HT1080 (cell line): Measurements from ENCODE around the gene ZSCAN25. TPM values are rescaled to one million over a fixed set of nuclear protein-coding genes. Genes with fewer than 3 reads are reported as not detected.
"Not testable (repeated sequence)": the region's sequence is repeated elsewhere in the genome, so short reads cannot be mapped to it uniquely, and the experiment has no call there.

Source experiments
- DNase-seq: peaks from one replicate; pipeline ENCODE4 v3.0.0-alpha.2; 2015; ENCODE audit warnings: low read depth
- total RNA-seq: library from RNA; depleted of rRNA; stranded (reverse); fragments of >200 nt; shearing (Covaris generic); gene quantifications from 2 replicates; pipeline ENCODE4 v1.2.3, GENCODE V29; 2014

ZSCAN25 gene
- total RNA-seq, 1 experiment from 2014 or later, result 14.2 TPM

- no peak for DNase-seq
Observed at GRCh38 chr7:99644431-99644830, 27.7 kb downstream of the ZSCAN25 start.

GRCh38 chr7:99645590-99645989 is 28.8 kb downstream of the ZSCAN25 start:
- DNase-seq, result no peak

DNA sequence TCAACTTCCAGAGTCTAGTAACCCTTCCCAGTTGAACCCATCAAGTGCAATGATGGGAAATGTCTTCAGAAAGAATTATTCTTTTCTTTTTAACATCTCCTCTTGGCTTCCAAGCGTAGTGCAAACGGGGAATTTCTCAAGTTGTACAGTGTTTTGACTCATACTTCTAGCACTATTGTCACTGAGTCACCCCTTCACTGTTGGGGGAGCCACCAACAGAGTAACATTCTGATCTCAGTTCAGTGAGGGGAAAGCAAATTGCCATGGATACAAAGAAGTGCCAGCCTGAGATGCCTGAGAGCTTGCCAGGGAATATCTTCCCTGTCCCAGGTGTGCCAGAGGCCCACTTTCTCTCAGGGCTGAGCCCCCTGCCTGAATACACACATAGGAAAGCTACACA is 32.1 kb downstream of the ZSCAN25 start:
- DNase-seq, result no peak

DNA sequence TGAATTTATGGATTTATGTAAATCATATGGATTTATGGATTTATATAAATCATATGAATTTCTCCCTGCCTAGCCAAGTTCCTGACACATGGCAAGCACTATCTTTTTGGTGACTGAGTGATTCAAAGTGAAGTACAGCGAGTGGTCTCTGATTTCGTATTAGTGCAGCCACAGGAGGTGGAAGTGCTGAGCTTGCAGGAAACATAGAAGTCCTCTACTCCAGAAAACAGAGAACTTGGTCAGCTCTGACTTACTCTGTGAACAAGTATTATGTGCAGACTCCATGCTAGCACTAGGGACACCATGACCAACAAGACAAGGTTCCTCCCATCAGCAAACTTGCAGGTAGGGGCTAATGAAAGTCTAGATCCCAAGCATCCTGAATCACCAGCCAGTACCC is 34.5 kb downstream of the ZSCAN25 start:
- no peak for DNase-seq

- DNase-seq, result no peak
Observed at GRCh38 chr7:99652671-99653070, 35.9 kb downstream of the ZSCAN25 start.

DNA sequence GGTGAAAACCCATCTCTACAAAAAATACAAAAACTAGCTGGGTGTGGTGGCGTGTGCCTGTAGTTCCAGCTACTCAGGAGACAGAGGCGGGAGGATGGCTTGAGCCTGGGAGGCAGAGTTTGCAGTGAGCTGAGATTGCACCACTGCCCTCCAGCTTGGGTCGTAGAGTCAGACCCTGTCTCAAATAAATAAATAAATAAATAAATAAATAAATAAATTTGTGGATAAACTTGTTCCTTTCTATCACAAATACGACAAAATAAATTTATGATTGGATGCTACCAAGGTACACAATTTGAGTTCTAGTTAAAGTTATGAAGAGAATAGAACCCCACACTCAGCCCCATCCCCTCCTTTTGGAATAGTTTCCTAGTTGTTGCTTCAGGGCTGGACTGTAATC is 36.5 kb downstream of the ZSCAN25 start:
- DNase-seq, result not testable (repeated sequence)

DNA sequence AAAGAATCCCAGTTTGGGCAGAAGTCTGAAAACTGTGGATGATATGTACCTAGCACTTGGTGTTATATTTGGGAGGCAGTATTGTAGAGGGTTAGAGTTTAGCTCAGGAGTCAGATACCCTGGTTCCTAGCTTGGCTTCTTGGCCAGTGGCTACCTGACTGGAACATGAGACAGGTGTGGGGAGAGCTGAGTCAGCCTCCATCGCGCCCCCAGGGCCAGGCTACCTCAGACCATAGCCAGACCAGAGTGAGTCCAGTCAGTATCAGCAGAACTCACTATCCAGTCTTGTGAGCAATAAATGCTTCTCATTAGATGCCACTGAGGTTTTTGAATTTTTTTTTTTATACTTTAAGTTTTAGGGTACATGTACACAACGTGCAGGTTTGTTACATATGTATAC is 37.0 kb downstream of the ZSCAN25 start:
- no peak for DNase-seq

GRCh38 chr7:99654626-99655025 is 37.9 kb downstream of the ZSCAN25 start:
- DNase-seq, result not testable (repeated sequence)

DNA sequence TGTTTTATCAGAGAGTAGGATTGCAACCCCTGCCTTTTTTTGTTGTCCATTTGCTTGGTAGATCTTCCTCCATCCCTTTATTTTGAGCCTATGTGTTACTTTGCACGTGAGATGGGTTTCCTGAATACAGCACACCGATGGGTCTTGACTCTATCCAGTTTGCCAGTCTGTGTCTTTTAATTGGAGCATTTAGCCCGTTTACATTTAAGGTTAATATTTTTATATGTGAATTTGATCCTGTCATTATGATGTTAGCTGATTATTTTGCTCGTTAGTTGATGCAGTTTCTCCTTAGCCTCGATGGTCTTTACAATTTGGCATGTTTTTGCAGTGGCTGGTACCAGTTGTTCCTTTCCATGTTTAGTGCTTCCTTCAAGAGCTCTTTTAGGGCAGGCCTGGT is 41.1 kb downstream of the ZSCAN25 start:
- not testable (repeated sequence) for DNase-seq

DNA sequence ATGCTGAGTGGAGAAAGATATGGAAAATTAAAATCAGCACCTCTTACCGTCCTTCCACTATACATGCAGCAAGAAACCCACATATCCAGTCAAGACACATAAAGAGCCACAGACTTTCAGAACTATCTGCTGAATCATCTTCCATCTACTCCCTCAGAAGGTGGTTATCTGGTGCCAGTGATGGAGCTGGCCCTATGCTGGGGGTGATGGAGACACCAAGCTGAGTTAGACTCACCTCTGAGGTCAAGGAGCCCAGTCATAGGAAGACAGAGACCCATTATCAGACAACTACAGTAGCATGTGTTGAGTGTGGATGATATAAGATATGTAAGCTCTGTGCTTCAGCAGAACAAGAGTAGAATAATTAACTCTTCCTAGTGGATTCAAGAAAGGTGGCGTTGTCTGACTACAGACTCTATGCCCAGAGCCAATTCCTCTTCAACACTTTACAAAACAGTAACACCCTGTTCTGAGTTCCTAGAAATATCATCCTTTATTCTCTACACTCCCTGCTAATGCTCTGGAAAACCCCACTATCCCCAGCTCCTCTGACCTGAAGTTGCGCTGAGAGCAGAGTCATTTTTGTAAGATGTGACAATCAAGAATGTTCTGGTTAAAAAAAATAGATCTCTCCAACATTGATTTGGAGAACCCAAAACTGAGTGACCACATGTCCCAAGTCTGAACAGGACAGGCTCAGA is 48.7 kb downstream of the ZSCAN25 start:
- no peak for DNase-seq

DNA sequence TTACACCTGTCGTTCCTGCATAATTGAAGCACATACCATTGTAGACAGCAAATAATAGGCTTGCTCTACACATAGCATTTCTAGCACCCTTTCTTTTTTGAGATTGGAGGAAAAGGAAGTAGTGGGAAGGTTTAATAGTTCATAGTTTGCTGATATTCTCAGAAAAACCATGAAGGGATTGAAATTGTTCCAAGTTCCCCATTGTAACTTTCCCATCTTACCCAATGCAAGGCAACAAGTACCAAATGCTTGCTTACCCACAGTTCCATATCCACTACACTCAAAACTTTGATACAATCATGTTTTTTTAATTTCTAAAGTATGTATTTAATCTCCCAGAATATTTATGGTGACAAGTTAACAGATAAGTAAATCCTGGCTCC is 49.3 kb downstream of the ZSCAN25 start:
- DNase-seq, result no peak

DNA sequence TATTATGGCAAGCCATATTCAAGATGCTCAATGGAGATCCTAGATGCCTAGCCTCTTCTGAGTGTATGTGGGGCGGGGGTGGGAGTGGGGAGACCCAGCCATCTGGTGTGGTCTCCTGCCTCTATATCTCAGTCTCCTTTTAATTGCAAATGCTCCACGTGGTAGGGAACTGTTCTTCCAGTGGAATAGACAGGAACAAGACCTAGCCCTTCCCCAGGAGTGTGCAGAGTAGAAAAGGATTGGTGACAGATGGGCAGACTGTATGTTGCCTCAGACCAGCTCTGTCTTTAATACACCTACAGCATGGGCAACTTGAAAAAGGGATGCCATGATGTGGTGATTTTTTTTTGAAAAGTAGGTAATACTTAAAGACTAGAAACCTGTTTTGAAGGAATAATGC is 50.4 kb downstream of the ZSCAN25 start:
- no peak for DNase-seq

DNA sequence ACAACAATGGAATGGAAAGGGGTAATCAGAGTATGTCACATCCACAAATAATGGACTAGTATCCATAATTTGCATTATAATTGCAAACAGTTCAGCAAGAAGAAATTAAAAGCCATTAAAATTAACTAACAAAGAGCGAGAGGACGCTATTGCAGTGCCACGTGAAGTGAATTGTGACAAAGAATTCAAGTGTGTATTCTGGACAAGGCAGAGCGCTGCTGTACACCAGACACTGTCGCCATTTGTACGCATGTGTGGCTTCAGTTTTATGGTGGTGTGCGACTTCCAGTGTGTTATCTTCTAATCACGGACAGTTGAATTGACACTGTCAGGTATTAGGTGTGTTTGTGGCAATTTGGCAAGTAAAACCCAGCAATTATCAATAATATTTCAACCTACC is 51.8 kb downstream of the ZSCAN25 start:
- DNase-seq, result no peak

GRCh38 chr7:99669782-99670181 is 53.0 kb downstream of the ZSCAN25 start:
- DNase-seq, result no peak

GRCh38 chr7:99672573-99672972 is 55.8 kb downstream of the ZSCAN25 start:
- DNase-seq, result no peak

DNA sequence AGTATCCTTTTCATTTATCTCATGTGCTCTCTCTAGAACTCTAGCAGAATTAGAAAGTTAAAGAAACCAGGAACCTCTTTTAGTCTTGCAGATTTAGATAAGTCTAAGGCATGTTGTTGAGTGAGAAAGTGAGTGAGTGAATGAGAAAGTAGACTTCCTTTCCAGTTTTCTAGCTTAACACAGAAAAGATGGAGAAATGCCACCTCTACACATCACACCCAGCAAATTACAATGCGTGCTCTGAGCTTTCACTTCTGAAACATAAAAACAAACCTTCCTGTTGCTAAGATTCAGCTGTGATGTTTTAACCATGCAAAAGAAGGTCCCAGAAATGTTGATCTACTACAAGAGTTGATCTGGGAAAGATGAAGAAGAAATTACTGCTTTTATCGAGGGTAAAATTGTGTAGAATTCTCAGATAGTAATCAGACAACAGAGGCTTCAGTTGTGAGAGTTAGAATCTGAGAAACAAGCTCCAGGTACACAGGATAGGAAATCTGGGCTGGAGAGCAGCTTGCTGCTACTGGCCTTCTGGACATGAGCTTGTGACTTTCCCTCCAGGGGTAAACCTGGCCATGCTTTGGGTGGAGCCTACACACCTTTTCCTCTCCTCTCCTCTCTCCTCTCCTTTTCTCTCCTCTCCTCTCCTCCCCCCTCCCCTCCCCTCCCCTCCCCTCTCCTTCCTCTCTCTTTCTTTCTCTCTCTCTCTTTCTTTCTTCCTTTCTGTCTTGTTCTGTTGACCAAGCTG is 58.4 kb downstream of the ZSCAN25 start:
- no peak for DNase-seq

DNA sequence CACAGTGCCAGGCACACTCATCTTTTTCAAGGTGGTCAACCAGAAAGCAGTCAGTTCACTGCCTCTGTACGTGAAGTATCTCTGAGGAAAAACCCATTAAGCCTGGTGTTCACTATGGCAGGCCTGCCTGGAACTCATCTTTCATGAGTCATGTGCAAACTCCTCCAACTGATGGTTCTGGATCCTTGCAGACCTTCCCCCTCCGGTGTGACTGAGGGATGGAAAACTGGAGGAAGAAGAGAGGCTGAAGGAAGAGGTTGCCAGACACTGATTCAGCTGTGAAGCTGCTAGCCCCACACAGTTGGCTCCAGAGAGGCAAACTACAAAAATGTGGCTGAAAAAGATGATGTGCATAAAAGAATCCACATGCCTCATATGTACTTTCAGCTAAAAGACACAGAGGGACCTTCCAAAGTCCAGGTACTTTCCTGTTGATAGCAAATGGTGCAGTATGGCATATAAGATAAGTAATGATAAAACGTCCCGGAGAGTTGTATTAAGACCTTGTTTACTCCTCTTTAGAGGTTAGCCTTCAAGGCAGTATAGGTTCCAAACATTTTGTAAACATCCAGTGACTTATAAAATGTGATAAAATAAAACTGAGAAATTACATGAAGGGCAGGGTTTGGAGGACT is 60.4 kb downstream of the ZSCAN25 start:
- no peak for DNase-seq

GRCh38 chr7:99677648-99678045 is 60.9 kb downstream of the ZSCAN25 start:
- DNase-seq, result no peak

DNA sequence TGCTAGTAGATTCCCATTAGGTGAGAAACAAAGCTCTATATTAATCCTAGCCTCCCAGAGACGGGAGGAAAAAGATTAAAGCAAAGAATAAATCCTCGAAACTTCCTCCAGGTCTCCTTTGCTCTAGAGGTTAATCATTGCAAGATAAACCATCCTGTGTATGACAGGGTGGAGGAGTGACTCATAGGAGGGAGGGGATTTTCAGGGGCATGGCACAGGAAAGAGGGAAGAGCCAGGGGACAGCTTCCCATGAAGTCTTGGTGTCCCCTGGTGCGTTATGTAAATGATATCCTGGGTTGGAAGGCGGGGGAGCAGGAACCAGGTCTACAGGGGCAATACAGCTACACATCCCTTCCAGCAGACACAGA is 62.3 kb downstream of the ZSCAN25 start:
- DNase-seq, result peak; percentile 86

DNA sequence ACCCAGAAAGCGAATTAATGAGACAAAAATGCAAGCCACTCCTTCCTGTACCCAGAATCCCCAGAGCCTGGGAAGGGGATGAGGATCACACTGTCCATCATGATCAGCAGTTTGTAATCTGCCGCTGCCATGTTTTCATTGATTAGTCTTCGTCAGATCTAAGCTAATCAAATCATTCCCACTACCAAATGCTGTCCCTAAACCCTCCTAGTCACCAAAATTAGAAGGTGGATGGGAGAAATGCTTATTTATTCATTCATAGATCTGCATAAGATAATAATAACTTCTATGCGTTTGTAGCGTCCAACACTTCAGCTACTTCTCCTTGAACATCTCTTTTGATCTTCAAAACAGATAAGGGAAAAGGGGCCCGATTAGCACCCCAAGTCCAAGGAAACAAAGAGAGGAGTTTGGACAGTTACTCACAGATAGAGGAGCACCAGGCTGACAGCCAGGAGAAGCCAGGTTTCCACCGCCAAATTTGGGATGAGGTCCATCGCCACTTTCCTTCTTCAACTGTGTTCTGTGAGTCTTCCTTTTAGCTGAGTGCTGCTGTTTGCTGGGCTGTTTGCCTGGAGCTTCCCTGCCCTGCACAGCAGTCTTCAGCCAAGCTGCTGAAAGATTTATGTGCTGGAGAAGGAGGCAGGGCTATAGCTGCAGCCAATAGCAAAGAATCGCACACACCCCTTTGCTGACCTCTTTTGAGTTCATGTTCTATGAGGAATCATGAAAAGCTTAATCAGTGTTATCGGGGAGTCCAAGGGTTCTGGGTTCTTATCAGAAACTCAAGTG is 62.9 kb downstream of the ZSCAN25 start, which contains the start of gene CYP3A5:
Gene CYP3A5, minus strand, starts transcription at position 597 of the 792 bp plus-strand sequence. Its CDS starts 100 bp downstream, at position 497.
- DNase-seq, result peak; percentile 63
